Fibroblast of mammary gland (primary cell): ENCODE measurements around the gene AP1B1.
A peak's percentile ranks its signal among the peaks of the same experiment; 100 is the strongest.

ENCODE experiments used
- DNase-seq: peaks from one replicate; pipeline ENCODE4 v3.0.0-alpha.2; 2010; ENCODE audit warnings: low read depth
- H3K4me3 ChIP-seq: 2 replicates; pipeline ENCODE4 v1.5.1; 2011; ENCODE audit warnings: low read depth, mild to moderate bottlenecking, low read length, moderate library complexity; ENCODE audit not compliant: control insufficient read depth
- CTCF ChIP-seq: conservative IDR thresholded peaks from 2 replicates; pipeline ENCODE4 v1.5.1; 2011; ENCODE audit warnings: low read depth, low read length, inconsistent platforms; ENCODE audit not compliant: control insufficient read depth, insufficient read depth

The AP1B1 gene

DNA sequence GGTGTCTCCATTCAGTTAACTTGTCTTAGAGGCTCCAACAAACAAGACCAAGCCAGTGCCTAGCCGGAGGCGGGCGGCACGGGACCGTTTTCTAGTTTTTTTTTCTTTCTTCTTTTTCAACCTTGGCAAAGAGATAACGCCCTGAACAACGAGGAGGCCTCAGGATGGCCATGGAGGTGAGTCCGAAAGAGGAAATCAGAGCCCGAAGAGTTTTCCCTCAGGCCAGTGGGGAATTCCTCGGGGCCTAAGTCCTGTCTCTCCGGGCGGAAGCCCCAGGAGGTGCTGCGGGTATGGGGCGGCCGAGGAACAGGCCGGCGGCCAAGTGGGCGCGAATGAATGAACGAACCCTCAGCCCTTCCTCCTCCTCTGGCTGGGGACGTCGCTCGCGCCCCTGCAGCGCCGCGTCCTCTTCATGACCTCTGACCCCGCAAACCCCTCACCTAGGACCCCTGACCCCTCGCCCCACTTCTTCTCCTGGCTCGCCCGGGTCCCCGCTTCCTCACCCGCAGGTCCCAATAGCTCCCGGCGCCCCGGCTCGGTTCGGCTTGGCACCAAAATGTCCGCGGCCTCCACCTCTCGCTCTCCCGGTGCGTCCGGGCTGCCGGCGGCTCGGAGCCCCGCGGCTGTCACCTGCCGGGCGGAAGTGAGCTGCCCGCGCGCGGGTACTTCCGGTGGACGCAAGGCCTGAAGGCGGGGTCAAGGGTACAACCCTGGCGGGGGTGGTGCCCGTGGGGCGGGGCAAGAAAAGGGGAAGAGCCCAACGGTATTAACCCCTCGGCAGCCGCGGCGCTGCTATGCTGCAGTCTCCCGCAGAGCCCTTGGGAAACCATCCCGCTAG, at the start of gene AP1B1:
TSS of gene AP1B1 (minus strand) at position 650 of the 838 bp plus-strand sequence. CDS start 21,327 bp downstream, outside the sequence.
- no peak for TF ChIP-seq CTCF
- H3K4me3 ChIP-seq = peak within 1 kb of the TSS; percentile 81
- DNase-seq = peak; percentile 78

DNA sequence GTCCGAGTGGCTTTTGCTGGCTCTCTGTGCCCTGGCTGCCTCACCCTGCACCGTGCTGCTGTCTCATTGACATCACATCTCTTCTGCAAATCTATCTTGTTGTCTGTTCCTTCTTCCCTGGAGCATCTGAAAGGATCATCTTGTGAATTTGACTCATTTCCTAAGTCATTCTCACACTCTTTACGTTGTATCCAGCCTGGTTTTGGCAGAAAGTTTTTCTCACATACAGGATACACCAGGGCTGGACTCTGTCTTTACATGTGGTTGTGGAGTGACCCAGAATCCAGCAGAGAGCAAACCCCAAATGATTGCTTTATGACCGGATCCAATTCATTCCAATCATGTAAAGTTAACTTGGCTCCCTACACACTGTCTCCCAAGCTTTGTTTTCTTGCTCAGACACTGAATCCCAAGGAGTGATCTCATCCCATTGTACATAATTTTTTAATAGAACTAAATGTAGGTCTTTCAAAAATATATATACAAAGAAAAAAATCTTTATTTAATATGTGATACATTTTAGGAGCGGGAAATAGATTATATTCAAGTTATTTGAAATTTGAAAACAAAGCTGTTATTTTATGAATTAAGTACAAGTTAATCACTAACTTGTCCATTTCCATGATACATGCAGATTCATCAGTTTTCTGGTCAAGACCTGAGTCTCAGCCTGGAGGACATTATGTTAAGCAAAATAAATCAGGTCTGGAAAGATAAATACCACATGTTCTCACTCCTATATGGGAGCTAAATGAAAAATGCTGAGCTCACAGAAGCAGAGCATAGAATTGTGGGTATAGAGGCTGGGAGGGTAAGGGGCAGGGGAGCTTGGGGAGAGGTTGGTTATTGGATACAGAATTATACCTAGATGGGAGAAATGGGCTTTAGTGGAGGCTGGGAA, 47.1 kb upstream of the AP1B1 start:
- peak; percentile 39 for DNase-seq
- TF ChIP-seq CTCF = no peak
- no peak overlapping the region for H3K4me3 ChIP-seq

DNA sequence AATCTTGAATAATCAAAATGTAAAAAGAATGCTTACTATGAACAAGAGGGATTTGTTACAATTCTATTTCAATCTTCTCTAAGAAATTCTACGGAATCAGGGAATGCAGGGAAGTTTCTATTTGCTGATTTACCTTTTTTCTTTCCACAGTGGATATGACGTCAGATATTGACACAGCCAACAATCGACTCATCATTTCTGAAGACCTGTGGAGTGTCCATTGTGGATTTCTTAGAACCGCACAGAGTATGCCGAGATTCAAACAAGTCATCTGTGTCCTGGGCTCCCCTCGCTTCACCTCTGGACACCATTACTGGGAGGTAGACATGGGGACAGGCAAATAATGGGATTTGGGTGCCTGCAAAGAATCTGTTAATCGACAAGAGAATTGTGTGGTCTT, 45.9 kb upstream of the AP1B1 start:
- DNase-seq = no peak
- no peak for TF ChIP-seq CTCF
- no peak overlapping the region for H3K4me3 ChIP-seq

GRCh38 chr22:29433856-29434255, 45.5 kb upstream of the AP1B1 start:
- no peak for DNase-seq
- no peak for TF ChIP-seq CTCF
- H3K4me3 ChIP-seq = no peak overlapping the region

DNA sequence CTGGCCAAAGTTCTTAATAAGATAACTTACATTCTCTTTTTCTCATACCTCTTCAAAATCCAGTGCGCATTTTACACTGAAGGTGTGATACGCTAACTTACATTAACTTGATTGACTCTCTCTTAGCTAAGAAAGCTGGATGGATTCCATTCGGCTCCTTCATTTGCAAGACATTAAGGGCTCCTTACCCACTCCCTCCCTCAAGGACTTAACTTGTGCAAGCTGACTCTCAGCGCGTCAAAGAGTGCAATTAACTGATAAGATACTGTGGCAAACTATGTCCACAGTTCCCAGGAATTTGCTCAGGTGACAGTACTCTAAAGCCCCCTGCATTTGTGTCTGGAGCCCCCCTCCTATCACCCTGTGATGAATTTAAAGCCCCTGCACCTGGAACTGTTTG, 43.6 kb upstream of the AP1B1 start:
- no peak for TF ChIP-seq CTCF
- no peak for DNase-seq
- H3K4me3 ChIP-seq = no peak overlapping the region

DNA sequence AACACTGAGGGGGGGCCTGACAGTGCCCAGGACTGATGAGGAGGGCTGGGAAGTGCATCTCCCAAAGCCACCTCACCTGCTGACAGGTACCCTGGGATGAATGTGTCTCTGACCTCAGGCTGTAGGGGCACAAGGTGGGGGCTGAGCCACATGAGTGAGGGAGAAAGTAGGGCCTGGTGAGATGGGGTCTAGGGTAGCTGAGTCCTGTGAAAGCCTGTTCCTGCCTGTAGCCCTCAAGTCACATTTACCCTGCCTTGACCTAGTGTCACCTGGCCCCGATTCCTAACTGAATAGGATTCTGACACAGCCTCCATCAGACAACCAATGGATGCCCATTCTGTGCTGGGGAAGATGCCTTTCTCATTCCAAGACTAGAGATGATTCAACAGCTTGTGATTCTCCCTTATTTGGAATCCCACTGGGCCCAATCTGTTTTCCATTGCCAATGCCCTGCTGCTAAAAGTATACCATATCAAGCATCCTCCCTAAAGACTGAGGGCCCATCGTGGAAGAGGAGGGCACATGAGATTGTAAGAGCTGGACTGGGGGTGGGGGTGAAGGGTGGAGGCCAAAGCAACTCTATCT, 38.9 kb upstream of the AP1B1 start:
- no peak for TF ChIP-seq CTCF
- no peak overlapping the region for H3K4me3 ChIP-seq
- DNase-seq = peak; percentile 5
